Measurements from ENCODE around the gene TAX1BP3.
"Not testable (repeated sequence)": the region's sequence is repeated elsewhere in the genome, so short reads cannot be mapped to it uniquely, and the experiment has no call there.

TAX1BP3 gene

GRCh38 chr17:3668279-3669084, at the start of gene TAX1BP3, which contains the start of gene EMC6:
TAX1BP3 (minus strand) TSS chr17:3668578; CDS start chr17:3668526, 52 bp downstream.
EMC6 (plus strand) TSS chr17:3668812; CDS start chr17:3669147, 335 bp downstream.
- peak; percentile 96 for DNase-seq (ENCODE audit: low spot score)

- no peak for DNase-seq (ENCODE audit: low spot score)
These were observed 46.9 kb upstream of the TAX1BP3 start for GRCh38 chr17:3715296-3715695.

GRCh38 chr17:3712811-3713463, 44.6 kb upstream of the TAX1BP3 start:
- no peak for DNase-seq (ENCODE audit: low spot score)

- DNase-seq (ENCODE audit: low spot score): peak; percentile 40
These were observed 42.6 kb upstream of the TAX1BP3 start for GRCh38 chr17:3710951-3711383.

- no peak for DNase-seq (ENCODE audit: low spot score)
These were observed 40.0 kb upstream of the TAX1BP3 start for GRCh38 chr17:3708366-3708765.

GRCh38 chr17:3705718-3705984, 37.3 kb upstream of the TAX1BP3 start:
- not testable (repeated sequence) for DNase-seq (ENCODE audit: low spot score)

GRCh38 chr17:3704931-3705717, 36.7 kb upstream of the TAX1BP3 start:
- no peak for DNase-seq (ENCODE audit: low spot score)

GRCh38 chr17:3702041-3702539, 33.7 kb upstream of the TAX1BP3 start:
- DNase-seq (ENCODE audit: low spot score): not testable (repeated sequence)

- no peak for DNase-seq (ENCODE audit: low spot score)
These were observed 31.6 kb upstream of the TAX1BP3 start for GRCh38 chr17:3699951-3700350.

GRCh38 chr17:3698139-3698538, 29.8 kb upstream of the TAX1BP3 start:
- DNase-seq (ENCODE audit: low spot score): no peak

GRCh38 chr17:3697103-3697476, 28.7 kb upstream of the TAX1BP3 start:
- no peak for DNase-seq (ENCODE audit: low spot score)

- DNase-seq (ENCODE audit: low spot score): peak; percentile 20
These were observed 27.5 kb upstream of the TAX1BP3 start, which contains the start of gene P2RX5 for GRCh38 chr17:3695723-3696411. P2RX5 (minus strand) TSS chr17:3696155; CDS start chr17:3696005, 150 bp downstream.

- peak; percentile 77 for DNase-seq (ENCODE audit: low spot score)
These were observed 26.8 kb upstream of the TAX1BP3 start for GRCh38 chr17:3695129-3695722.

GRCh38 chr17:3693829-3694231, 25.5 kb upstream of the TAX1BP3 start:
- no peak for DNase-seq (ENCODE audit: low spot score)

GRCh38 chr17:3693141-3693540, 24.8 kb upstream of the TAX1BP3 start:
- no peak for DNase-seq (ENCODE audit: low spot score)

- no peak for DNase-seq (ENCODE audit: low spot score)
These were observed 24.0 kb upstream of the TAX1BP3 start for GRCh38 chr17:3692346-3692745.

GRCh38 chr17:3691617-3692067, 23.3 kb upstream of the TAX1BP3 start:
- DNase-seq (ENCODE audit: low spot score): no peak

GRCh38 chr17:3690094-3690715, 21.8 kb upstream of the TAX1BP3 start:
- DNase-seq (ENCODE audit: low spot score): no peak

GRCh38 chr17:3689262-3690093, 21.1 kb upstream of the TAX1BP3 start:
- DNase-seq (ENCODE audit: low spot score): no peak

GRCh38 chr17:3688852-3689261, 20.5 kb upstream of the TAX1BP3 start:
- DNase-seq (ENCODE audit: low spot score): no peak
